A549 (cell line): ENCODE results near the gene BICRAL. TPM values are rescaled to one million over a fixed set of nuclear protein-coding genes. Genes with fewer than 3 reads are reported as not detected.

Source experiments
- ATAC-seq, 2 experiments: fragments of 200-7000 bp in 1 of 2; fragments of >200 bp in 1 of 2; cut with Nextera tagmentation in 1 of 2; cut with Tn5 transposase in 1 of 2; 3 replicates each; pipeline versions ENCODE4 v1.8.0 to v1.9.1; 2018 to 2020; ENCODE audit warnings: mild to moderate bottlenecking in 1 of 2, moderate library complexity in 1 of 2
- CTCF ChIA-PET: fragments of 300-600 bp; sonication (Branson Sonifier 250); formaldehyde crosslinking; extraction: SDS; loops from one replicate; lab custom pipeline; 2021; ENCODE audit warnings: antibody characterized with exemption, inconsistent platforms; lab: Yijun Ruan, JAX
- POLR2A ChIA-PET: fragments of 350-600 bp; formaldehyde crosslinking; extraction: SDS; loops from one replicate; lab custom pipeline; 2021; ENCODE audit warnings: antibody characterized with exemption, inconsistent platforms; lab: Yijun Ruan, JAX
- DNase-seq, 2 experiments: peaks; one replicate each; pipeline versions ENCODE4 v3.0.0 to v3.0.0-alpha.2; 2011 to 2016; ENCODE audit warnings: low read depth in 1 of 2, low spot score in 1 of 2
- FAIRE-seq: peaks from 2 replicates; lab custom pipeline; 2011; peaks lifted over from hg19 to GRCh38; lab: Jason Lieb, UNC
- H3K27ac ChIP-seq, 2 experiments: fragments of >200 bp; sonication (Bioruptor Twin); formaldehyde crosslinking; 3 replicates each; pipeline ENCODE4 v1.5.1; 2016 to 2017
- H3K4me1 ChIP-seq: fragments of >200 bp; sonication (Bioruptor Twin); formaldehyde crosslinking; 3 replicates; pipeline ENCODE4 v1.6.1; 2016
- H3K4me2 ChIP-seq: fragments of >200 bp; sonication (Bioruptor Twin); formaldehyde crosslinking; 3 replicates; pipeline ENCODE4 v1.6.1; 2016
- H3K4me3 ChIP-seq: fragments of >200 bp; sonication (Bioruptor Twin); formaldehyde crosslinking; 3 replicates; pipeline ENCODE4 v1.5.1; 2016
- H3K9me3 ChIP-seq: fragments of >200 bp; sonication (Bioruptor Twin); formaldehyde crosslinking; 3 replicates; pipeline ENCODE4 v1.6.1; 2016
- BHLHE40 ChIP-seq: IDR thresholded peaks from 2 replicates; pipeline ENCODE4 v1.6.1; 2012; ENCODE audit warnings: low read depth, low read length, inconsistent platforms
- CBX2 ChIP-seq: fragments of 200-600 bp; sonication (generic); IDR thresholded peaks from 2 replicates; pipeline ENCODE4 v1.6.1; 2016; ENCODE audit warnings: low read depth, mild to moderate bottlenecking, borderline replicate concordance
- CBX8 ChIP-seq: fragments of 200-600 bp; sonication (generic); IDR thresholded peaks from 2 replicates; pipeline ENCODE4 v1.6.1; 2016
- CEBPB ChIP-seq, 2 experiments: fragments of >200 bp in 1 of 2; sonication (Bioruptor Twin) in 1 of 2; formaldehyde crosslinking in 1 of 2; IDR thresholded peaks; 2 replicates each; pipeline ENCODE4 v1.6.1; 2012 to 2016
- EHF ChIP-seq: fragments of 250-450 bp; sonication (Bioruptor Pico); IDR thresholded peaks from 2 replicates; pipeline ENCODE4 v1.5.0; 2020; ENCODE audit warnings: mild to moderate bottlenecking
- EHMT2 ChIP-seq: fragments of 200-600 bp; sonication (generic); IDR thresholded peaks from 2 replicates; pipeline ENCODE4 v1.6.1; 2016; ENCODE audit warnings: antibody characterized with exemption, low read depth, mild to moderate bottlenecking, moderate library complexity
- FOSL2 ChIP-seq, 2 experiments: fragments of 450-650 bp in 1 of 2; fragments of >200 bp in 1 of 2; sonication (Bioruptor Twin) in 1 of 2; formaldehyde crosslinking; IDR thresholded peaks; 2 replicates each; pipeline versions ENCODE4 v1.5.0 to v1.6.1; 2016 to 2020; ENCODE audit warnings: mild to moderate bottlenecking in 1 of 2, moderate library complexity in 1 of 2
- GATA3 ChIP-seq: IDR thresholded peaks from 2 replicates; pipeline ENCODE4 v1.6.1; 2012; ENCODE audit warnings: borderline replicate concordance
- HDAC2 ChIP-seq: fragments of 200-600 bp; sonication (generic); IDR thresholded peaks from 2 replicates; pipeline ENCODE4 v1.6.1; 2016
- HEYL ChIP-seq: fragments of 250-450 bp; sonication (Bioruptor Pico); IDR thresholded peaks from 2 replicates; pipeline ENCODE4 v1.8.0; 2021; ENCODE audit warnings: mild to moderate bottlenecking, moderate library complexity
- HOXB5 ChIP-seq: fragments of 250-450 bp; sonication (Bioruptor Pico); IDR thresholded peaks from 2 replicates; pipeline ENCODE4 v1.5.0; 2020; ENCODE audit warnings: mild to moderate bottlenecking, moderate library complexity
- JUN ChIP-seq, 2 experiments: fragments of >200 bp; sonication (Bioruptor Twin); formaldehyde crosslinking; IDR thresholded peaks; 2 replicates in 1 of 2; 3 replicates in 1 of 2; pipeline ENCODE4 v1.6.1; 2016 to 2017
- KDM1A ChIP-seq: fragments of 200-600 bp; sonication (generic); IDR thresholded peaks from 2 replicates; pipeline ENCODE4 v1.6.1; 2016; ENCODE audit warnings: low read depth, mild to moderate bottlenecking
- MAFK ChIP-seq: fragments of 450-650 bp; IDR thresholded peaks from 2 replicates; pipeline ENCODE4 v1.6.1; 2014; ENCODE audit not compliant: partially characterized antibody
- MAZ ChIP-seq: fragments of 150-350 bp; IDR thresholded peaks from 2 replicates; pipeline ENCODE4 v1.6.1; 2014; ENCODE audit warnings: antibody characterized with exemption, low read depth, low read length, borderline replicate concordance
- MYC ChIP-seq: IDR thresholded peaks from 2 replicates; pipeline ENCODE4 v1.6.1; 2012; ENCODE audit warnings: mild to moderate bottlenecking, inconsistent platforms, low read length, improper control_type of control experiment, borderline replicate concordance
- NFE2L2 ChIP-seq: fragments of 150-350 bp; conservative IDR thresholded peaks from 2 replicates; pipeline ENCODE4 v1.6.1; 2014; ENCODE audit warnings: low read length
- RAD21 ChIP-seq, 2 experiments: fragments of >200 bp in 1 of 2; sonication (Bioruptor Twin) in 1 of 2; formaldehyde crosslinking in 1 of 2; IDR thresholded peaks in 1 of 2; conservative IDR thresholded peaks in 1 of 2; 2 replicates in 1 of 2; 3 replicates in 1 of 2; pipeline ENCODE4 v1.6.1; 2012 to 2018; ENCODE audit warnings: inconsistent platforms in 1 of 2
- RARB ChIP-seq: fragments of 250-450 bp; sonication (Bioruptor Pico); IDR thresholded peaks from 2 replicates; pipeline ENCODE4 v1.8.0; 2021; ENCODE audit warnings: mild to moderate bottlenecking, moderate library complexity
- RCOR1 ChIP-seq: fragments of 150-350 bp; IDR thresholded peaks from 2 replicates; pipeline ENCODE4 v1.6.1; 2014; ENCODE audit warnings: antibody characterized with exemption, low read length, low read depth
- RNF2 ChIP-seq: fragments of 200-600 bp; sonication (generic); IDR thresholded peaks from 2 replicates; pipeline ENCODE4 v1.6.1; 2016; ENCODE audit warnings: low read depth, mild to moderate bottlenecking, antibody characterized with exemption, moderate library complexity, borderline replicate concordance
- ZFP36 ChIP-seq: fragments of 450-650 bp; IDR thresholded peaks from 2 replicates; pipeline ENCODE4 v1.6.1; 2014; ENCODE audit warnings: borderline replicate concordance; ENCODE audit not compliant: partially characterized antibody
- WGBS: methylation state at CpG from one replicate; pipeline ENCODE4 v1.1.6; 2017; ENCODE audit errors: missing lambda C conversion rate; 5-methylcytosine and 5-hydroxymethylcytosine counted together
- polyA plus RNA-seq, 4 experiments: library from polyadenylated mRNA; depleted of rRNA in 3 of 4; stranded (reverse); fragments of >200 nt; fragmentation: RNase III in 1 of 4; extraction: RNeasy Plus Mini Kit Qiagen cat#74134 plus additional on column Dnase treatment in 1 of 4; gene quantifications; 2 replicates in 3 of 4; 3 replicates in 1 of 4; pipeline ENCODE4 v1.2.3, GENCODE V29; 2011 to 2017
- TF ChIP-seq, protein P1 (sequence below): IDR thresholded peaks from 2 replicates; pipeline ENCODE4 v1.6.1; 2012
- TF ChIP-seq, protein P2 (sequence below): fragments of 450-650 bp; IDR thresholded peaks from 2 replicates; pipeline ENCODE4 v1.6.1; 2014; ENCODE audit warnings: antibody characterized with exemption
- TF ChIP-seq, protein P3 (sequence below): fragments of 250-450 bp; sonication (Bioruptor Pico); IDR thresholded peaks from 2 replicates; pipeline ENCODE4 v1.5.0; 2020; ENCODE audit warnings: low read depth, mild to moderate bottlenecking, moderate library complexity
- TF ChIP-seq, protein P4 (sequence below): IDR thresholded peaks from 2 replicates; pipeline ENCODE4 v1.6.1; 2012
- TF ChIP-seq, protein P5 (sequence below): fragments of 200-600 bp; sonication (generic); IDR thresholded peaks from 2 replicates; pipeline ENCODE4 v1.6.1; 2016; ENCODE audit warnings: antibody characterized with exemption, mild to moderate bottlenecking, moderate library complexity
- TF ChIP-seq, protein P6 (sequence below): fragments of 150-350 bp; IDR thresholded peaks from 2 replicates; pipeline ENCODE4 v1.6.1; 2014; ENCODE audit warnings: low read depth, mild to moderate bottlenecking, low read length
- TF ChIP-seq, protein P7 (sequence below): fragments of >200 bp; sonication (Bioruptor Twin); formaldehyde crosslinking; IDR thresholded peaks from 3 replicates; pipeline ENCODE4 v1.5.1; 2016

Gene BICRAL
- polyA plus RNA-seq, 2 of the 4 experiments (the other 2 are of a cell fraction), result 3.3 to 8.6 TPM

DNA sequence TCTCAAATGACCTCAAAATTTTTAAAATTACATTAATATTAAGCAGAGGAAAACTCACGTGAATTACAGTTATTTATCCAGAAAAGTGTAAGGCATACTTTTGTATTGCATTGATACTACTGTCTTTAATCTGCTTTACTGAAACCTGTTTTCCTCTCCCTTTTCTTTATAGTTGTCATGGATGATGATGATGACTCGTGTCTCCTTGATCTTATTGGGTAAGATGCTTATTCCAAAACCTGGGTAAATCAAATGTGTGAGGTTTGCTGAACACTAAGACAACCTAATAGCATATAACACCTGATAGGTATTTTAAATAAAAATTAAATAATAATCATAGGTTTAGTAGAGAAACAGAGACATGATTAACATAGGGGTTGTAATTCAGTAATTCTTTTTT, 40.0 kb downstream of the BICRAL start:
- ChIA-PET CTCF (no interaction called here), POLR2A (no interaction called here)
- no peak for FAIRE-seq
- TF ChIP-seq RCOR1 (no peak), CBX8 (no peak), KDM1A (no peak), MYC (no peak), GATA3 (no peak), FOSL2 (IDR thresholded peaks at IDR 0.05) (no peak), FOSL2 (CRISPR knock-in tag; IDR thresholded peaks at IDR 0.05) (no peak), RARB (CRISPR knock-in tag) (no peak), CEBPB (IDR thresholded peaks at IDR 0.05) (no peak), NFE2L2 (no peak), HDAC2 (no peak), ZFP36 (no peak), EHMT2 (no peak), EHF (no peak)
- TF ChIP-seq, protein P1, sequence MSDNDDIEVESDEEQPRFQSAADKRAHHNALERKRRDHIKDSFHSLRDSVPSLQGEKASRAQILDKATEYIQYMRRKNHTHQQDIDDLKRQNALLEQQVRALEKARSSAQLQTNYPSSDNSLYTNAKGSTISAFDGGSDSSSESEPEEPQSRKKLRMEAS, result no peak
- TF ChIP-seq, protein P2, sequence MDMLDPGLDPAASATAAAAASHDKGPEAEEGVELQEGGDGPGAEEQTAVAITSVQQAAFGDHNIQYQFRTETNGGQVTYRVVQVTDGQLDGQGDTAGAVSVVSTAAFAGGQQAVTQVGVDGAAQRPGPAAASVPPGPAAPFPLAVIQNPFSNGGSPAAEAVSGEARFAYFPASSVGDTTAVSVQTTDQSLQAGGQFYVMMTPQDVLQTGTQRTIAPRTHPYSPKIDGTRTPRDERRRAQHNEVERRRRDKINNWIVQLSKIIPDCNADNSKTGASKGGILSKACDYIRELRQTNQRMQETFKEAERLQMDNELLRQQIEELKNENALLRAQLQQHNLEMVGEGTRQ, result no peak
- TF ChIP-seq, protein P3, sequence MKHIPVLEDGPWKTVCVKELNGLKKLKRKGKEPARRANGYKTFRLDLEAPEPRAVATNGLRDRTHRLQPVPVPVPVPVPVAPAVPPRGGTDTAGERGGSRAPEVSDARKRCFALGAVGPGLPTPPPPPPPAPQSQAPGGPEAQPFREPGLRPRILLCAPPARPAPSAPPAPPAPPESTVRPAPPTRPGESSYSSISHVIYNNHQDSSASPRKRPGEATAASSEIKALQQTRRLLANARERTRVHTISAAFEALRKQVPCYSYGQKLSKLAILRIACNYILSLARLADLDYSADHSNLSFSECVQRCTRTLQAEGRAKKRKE (CRISPR knock-in tag), result no peak
- Histone ChIP-seq H3K4me1 (no peaks in the 10 kb centered on the region), H3K27ac (no peak overlapping the region), H3K4me3 (no peak overlapping the region), H3K9me3 (no peaks in the 10 kb centered on the region), H3K4me2 (no peak overlapping the region)
- no peak for DNase-seq
- 77% methylated on average over 2 of the region's 2 CpGs for WGBS
- ATAC-seq, result no peak

DNA sequence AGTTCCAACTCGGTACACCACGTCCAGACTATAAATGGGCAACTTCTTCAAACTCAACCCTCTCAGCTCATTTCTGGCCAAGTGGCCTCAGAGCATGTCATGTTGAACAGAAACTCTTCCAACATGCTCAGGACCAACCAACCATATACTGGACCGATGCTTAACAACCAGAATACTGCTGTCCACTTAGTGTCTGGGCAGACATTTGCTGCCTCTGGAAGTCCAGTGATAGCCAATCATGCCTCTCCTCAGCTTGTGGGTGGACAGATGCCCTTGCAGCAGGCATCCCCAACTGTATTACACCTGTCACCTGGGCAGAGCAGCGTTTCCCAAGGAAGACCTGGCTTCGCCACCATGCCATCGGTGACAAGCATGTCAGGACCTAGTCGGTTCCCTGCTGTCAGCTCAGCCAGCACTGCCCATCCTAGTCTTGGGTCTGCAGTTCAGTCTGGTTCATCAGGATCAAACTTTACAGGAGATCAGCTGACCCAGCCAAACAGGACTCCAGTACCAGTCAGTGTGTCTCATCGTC, 47.8 kb downstream of the BICRAL start:
- ChIA-PET POLR2A (no interaction called here), CTCF (interaction anchor here (0.6 kb wide), 1 partner anchor 249 kb away, joined by 3 read pairs; no protein-coding TSS in a partner anchor)
- Histone ChIP-seq H3K4me3 (no peak overlapping the region), H3K4me1 (no peaks in the 10 kb centered on the region), H3K9me3 (no peaks in the 10 kb centered on the region), H3K4me2 (no peak overlapping the region), H3K27ac (no peak overlapping the region)
- FAIRE-seq, result no peak
- no peak for DNase-seq
- 91% methylated on average over 6 of the region's 8 CpGs for WGBS
- ATAC-seq, result no peak
- TF ChIP-seq, protein P4, sequence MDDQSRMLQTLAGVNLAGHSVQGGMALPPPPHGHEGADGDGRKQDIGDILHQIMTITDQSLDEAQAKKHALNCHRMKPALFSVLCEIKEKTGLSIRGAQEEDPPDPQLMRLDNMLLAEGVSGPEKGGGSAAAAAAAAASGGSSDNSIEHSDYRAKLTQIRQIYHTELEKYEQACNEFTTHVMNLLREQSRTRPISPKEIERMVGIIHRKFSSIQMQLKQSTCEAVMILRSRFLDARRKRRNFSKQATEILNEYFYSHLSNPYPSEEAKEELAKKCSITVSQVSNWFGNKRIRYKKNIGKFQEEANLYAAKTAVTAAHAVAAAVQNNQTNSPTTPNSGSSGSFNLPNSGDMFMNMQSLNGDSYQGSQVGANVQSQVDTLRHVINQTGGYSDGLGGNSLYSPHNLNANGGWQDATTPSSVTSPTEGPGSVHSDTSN, result no peak
- TF ChIP-seq, protein P5, sequence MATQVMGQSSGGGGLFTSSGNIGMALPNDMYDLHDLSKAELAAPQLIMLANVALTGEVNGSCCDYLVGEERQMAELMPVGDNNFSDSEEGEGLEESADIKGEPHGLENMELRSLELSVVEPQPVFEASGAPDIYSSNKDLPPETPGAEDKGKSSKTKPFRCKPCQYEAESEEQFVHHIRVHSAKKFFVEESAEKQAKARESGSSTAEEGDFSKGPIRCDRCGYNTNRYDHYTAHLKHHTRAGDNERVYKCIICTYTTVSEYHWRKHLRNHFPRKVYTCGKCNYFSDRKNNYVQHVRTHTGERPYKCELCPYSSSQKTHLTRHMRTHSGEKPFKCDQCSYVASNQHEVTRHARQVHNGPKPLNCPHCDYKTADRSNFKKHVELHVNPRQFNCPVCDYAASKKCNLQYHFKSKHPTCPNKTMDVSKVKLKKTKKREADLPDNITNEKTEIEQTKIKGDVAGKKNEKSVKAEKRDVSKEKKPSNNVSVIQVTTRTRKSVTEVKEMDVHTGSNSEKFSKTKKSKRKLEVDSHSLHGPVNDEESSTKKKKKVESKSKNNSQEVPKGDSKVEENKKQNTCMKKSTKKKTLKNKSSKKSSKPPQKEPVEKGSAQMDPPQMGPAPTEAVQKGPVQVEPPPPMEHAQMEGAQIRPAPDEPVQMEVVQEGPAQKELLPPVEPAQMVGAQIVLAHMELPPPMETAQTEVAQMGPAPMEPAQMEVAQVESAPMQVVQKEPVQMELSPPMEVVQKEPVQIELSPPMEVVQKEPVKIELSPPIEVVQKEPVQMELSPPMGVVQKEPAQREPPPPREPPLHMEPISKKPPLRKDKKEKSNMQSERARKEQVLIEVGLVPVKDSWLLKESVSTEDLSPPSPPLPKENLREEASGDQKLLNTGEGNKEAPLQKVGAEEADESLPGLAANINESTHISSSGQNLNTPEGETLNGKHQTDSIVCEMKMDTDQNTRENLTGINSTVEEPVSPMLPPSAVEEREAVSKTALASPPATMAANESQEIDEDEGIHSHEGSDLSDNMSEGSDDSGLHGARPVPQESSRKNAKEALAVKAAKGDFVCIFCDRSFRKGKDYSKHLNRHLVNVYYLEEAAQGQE, result no peak
- no peak for TF ChIP-seq MAFK
- no peak for TF ChIP-seq RAD21 (conservative IDR thresholded peaks at IDR 0.05 in 1 of 2, IDR thresholded peaks at IDR 0.05 in 1 of 2)
- TF ChIP-seq JUN (IDR thresholded peaks at IDR 0.05), result no peak
- TF ChIP-seq, protein P6, sequence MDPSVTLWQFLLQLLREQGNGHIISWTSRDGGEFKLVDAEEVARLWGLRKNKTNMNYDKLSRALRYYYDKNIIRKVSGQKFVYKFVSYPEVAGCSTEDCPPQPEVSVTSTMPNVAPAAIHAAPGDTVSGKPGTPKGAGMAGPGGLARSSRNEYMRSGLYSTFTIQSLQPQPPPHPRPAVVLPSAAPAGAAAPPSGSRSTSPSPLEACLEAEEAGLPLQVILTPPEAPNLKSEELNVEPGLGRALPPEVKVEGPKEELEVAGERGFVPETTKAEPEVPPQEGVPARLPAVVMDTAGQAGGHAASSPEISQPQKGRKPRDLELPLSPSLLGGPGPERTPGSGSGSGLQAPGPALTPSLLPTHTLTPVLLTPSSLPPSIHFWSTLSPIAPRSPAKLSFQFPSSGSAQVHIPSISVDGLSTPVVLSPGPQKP, result no peak
- TF ChIP-seq CBX2, result no peak
- TF ChIP-seq NFE2L2, result no peak
- TF ChIP-seq, protein P7, sequence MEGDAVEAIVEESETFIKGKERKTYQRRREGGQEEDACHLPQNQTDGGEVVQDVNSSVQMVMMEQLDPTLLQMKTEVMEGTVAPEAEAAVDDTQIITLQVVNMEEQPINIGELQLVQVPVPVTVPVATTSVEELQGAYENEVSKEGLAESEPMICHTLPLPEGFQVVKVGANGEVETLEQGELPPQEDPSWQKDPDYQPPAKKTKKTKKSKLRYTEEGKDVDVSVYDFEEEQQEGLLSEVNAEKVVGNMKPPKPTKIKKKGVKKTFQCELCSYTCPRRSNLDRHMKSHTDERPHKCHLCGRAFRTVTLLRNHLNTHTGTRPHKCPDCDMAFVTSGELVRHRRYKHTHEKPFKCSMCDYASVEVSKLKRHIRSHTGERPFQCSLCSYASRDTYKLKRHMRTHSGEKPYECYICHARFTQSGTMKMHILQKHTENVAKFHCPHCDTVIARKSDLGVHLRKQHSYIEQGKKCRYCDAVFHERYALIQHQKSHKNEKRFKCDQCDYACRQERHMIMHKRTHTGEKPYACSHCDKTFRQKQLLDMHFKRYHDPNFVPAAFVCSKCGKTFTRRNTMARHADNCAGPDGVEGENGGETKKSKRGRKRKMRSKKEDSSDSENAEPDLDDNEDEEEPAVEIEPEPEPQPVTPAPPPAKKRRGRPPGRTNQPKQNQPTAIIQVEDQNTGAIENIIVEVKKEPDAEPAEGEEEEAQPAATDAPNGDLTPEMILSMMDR, result no peak
- TF ChIP-seq HOXB5 (CRISPR knock-in tag), result no peak
- TF ChIP-seq BHLHE40, result no peak
- TF ChIP-seq MYC, result no peak
- no peak for TF ChIP-seq FOSL2 (IDR thresholded peaks at IDR 0.05)
- no peak for TF ChIP-seq FOSL2 (CRISPR knock-in tag; IDR thresholded peaks at IDR 0.05)
- no peak for TF ChIP-seq MAZ
- TF ChIP-seq RNF2, result no peak
- TF ChIP-seq HEYL (CRISPR knock-in tag), result no peak
